ENCODE data around the gene YIF1A.

The YIF1A gene, protein sequence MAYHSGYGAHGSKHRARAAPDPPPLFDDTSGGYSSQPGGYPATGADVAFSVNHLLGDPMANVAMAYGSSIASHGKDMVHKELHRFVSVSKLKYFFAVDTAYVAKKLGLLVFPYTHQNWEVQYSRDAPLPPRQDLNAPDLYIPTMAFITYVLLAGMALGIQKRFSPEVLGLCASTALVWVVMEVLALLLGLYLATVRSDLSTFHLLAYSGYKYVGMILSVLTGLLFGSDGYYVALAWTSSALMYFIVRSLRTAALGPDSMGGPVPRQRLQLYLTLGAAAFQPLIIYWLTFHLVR

DNA sequence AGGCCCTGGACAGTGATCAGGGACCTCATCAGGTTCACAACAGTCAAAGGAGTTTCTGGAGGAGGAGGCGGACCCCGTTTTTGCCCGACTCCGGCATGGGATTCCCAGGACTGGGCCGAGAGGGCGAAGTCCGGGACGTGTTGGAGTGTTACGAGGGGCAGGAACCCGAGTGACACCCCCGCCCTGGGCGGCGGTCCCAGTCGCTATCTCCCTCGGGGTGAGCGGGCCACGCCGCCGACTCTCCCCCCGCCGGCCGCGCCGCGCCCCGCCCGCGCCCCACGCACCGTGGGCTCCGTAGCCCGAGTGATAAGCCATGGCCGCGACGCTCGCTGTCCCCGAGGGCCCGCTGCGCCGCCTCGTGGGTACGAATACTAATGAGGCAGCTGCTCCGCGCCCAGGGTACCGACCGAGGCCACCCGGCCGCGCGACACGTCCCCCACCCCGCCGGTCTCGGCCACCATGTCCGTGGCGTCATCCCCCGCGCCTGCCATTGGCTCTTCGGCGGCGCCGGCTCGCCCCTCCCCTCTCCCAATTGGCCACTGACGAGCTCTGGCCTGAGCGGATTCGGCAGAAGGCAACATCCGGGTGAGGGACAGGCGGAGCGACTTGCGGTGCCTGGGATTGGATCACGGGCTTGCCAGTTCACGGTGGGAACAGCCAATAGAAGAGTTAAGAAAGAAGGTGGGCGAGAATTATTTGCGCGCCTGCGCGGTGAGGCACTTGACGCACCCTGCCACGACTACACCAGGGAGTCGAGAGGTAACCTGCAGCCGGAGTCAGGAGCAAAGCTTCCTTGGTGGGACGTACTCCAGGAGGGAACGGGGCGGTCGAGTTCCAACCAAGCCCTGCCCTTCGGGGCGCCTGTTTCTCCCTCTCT is at the start of gene YIF1A:
TSS of gene YIF1A (minus strand) at position 473 of the 877 bp plus-strand sequence. CDS start at position 315, 158 bp downstream.
- peak; percentile 99 for DNase-seq

DNA sequence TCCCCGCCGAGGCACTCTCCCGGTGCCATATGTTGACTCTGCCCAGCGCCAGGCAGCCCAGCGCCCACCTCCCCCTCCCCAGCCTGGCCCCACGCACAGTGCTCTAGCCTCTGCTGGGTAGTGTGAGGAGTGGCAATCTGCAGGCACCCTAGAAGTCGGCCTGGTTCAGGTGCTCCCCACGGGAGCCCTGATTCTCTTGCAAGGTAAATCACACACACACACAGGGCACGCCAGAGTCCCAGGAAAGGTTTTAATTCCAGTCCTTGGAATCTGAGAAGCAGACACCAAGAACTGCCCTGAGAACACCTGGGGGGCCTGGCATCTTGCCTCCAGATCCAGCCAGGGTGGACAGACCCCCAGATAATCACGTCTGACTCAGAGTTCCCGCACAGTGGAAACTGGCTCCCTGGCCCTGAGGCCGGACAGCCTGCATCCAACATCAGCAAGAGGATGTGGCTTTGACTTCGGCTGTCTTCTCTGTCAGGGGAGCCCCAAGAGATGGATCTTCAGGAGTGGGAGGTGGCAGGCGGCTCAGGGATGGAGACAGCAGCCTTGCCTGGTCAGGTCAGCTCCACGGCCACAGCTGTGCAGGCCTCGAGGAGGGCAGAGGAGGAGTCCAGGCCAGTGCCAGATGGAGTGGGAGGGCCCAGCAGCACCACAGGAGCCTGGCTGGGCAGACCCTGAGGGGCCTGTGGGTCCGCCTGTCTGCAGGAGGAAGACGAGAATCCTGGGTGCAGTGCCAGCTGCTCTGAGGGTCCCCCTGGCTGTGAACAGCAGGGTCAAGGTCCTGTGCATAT is 48.4 kb upstream of the YIF1A start:
- no peak for DNase-seq

DNA sequence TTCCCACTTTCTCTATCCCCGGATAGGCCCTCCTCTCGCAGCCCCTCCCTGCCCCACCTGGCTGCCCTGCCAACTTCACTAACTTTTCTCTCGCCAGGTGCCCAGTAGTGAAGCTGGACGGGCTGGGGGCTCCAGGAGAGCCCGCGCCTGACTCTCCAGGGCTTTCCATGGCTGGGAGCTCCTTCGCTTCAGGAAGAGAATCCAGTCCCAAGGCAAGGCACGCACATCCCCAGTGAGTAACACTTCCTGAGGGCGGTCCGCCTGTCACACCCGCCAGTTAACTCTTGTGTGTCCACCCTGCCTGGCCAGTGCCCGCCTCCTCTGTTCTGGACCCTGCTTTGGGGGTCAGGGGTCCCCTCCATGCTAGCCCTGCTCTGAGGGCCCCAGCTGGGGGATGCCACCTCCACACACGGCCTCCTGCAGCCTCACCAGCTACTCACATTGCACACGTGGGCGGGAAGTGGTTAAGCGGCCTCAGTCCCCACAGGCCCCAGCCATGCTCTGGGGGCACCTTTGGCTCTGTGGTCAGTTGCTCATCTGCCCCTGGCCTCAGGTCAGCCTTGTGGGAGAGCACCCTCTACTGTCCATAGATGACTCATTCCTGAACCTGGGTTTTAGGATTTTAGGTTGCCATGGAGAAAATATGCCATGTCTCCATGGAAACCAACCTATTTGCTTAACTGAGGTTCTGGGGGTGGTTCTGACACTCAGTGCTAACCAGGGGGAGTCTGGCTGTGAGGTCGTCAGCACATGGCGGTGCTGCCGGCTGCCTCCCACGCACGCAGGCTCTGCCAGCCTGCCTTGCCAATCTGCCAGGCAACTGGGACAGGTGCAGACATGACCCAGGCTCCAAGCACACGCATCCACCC is 47.5 kb upstream of the YIF1A start, which contains the start of gene RIN1:
TSS of gene RIN1 (minus strand) at position 201 of the 869 bp plus-strand sequence. CDS start at position 169, 32 bp downstream.
- DNase-seq = peak; percentile 80

DNA sequence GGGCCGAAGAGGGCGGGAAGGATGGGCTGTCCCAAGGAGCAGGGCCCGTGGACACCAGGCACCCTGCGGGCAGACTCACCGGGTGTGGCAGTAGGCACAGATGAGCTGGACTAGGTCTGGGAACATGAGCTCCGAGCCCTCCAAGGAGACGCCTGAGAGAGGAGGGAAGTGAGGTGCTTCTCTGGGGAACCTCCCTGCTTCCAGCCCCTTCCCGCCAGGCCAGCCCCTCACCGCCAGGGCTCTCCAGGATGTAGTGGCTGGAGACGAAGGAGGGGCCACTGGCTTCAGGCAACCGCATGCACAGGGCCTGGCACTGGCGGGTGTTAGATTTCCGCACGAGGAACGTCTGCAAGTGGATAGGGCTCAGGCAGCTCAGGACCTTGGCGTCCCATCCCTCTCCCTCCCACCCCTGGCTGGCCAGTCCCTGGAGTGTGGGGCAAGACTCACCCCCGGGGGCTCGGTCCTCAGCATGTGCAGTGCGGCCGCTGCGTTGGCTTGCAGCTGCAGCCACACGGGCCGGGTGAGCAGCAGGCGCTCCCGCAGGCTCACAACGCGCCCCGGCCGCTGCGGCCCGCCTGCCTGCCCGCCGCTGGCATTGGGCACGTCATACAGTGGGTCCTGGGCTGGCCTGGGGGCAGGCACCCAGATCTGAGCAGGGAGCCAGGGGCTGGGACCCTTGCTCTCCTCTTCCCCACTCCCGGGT is 46.7 kb upstream of the YIF1A start:
- DNase-seq = peak; percentile 20

DNA sequence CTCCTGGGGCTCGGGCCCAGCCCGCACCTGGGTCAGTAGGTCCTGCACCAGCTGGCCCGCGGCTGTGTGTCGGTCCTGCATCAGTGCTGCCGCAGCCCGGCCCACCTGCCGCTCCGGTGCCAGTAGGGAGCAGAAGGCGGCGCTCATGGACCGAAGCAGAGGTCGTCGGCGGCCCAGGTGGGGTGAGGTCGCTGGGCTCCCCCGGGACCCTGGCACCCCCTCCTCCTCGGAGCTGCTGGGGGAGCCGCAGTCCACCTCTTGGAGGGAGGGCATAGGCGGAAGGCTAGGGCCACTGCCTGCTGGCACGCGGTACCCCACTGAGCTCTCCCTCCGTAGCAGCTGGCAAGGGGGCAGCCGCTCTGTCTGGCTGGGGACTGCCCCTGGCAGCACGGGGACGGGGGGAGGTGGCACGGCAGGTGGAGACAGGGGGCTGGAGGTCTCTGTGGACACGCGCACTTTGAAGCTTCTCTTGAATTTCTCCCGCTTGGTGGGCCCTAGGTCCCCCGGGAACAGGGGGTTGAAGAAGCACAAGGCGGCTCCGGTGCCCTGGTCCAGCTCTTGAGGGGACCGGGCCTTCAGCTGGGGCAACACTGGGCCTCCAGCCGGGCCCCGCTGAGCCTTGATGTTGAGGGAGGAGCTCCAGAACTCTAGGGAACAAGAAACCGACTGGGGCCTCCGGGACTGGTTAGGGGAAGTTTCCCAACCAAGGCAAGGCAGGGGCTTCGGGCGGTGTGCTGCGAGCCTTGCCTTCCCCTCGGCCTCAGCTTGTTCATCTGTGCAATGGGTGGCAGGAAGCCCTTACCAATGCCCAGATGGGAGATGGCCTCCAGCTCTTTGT is 45.9 kb upstream of the YIF1A start:
- peak; percentile 41 for DNase-seq

DNA sequence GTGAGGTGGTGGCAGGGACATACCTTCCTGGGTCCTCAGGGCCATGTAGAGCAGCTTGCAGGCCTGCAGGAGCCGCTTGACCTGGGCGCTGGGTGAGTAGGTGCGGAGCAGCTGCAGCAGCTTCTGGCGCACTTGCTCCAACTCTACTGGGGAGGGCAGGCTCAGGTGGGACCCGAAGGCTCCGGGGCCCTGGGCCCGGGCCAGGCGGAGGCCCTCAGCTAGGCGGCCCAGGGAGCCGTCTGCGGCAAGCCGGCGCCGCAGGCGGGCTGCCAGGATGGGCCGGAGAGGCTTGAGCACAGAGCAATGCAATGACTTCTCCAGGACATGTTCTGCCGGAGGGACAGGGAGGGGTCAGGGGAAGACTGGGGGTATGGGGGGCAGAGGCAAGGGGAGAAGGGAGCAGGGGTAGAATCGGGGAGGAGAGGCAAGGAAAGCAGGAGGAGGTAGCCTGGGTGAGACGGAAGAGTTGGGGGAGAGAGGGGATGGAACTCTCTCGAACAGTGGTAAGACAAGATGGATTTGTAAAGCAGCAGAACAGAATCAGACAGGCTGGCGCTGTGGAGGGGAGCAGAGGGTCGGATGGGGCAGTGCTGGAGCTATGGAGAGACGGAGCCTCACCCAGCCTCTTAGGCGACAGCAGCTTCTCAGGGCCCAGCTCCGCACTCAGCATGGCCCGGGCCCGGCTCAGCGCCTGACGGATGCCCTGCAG is 45.1 kb upstream of the YIF1A start:
- no peak for DNase-seq

DNA sequence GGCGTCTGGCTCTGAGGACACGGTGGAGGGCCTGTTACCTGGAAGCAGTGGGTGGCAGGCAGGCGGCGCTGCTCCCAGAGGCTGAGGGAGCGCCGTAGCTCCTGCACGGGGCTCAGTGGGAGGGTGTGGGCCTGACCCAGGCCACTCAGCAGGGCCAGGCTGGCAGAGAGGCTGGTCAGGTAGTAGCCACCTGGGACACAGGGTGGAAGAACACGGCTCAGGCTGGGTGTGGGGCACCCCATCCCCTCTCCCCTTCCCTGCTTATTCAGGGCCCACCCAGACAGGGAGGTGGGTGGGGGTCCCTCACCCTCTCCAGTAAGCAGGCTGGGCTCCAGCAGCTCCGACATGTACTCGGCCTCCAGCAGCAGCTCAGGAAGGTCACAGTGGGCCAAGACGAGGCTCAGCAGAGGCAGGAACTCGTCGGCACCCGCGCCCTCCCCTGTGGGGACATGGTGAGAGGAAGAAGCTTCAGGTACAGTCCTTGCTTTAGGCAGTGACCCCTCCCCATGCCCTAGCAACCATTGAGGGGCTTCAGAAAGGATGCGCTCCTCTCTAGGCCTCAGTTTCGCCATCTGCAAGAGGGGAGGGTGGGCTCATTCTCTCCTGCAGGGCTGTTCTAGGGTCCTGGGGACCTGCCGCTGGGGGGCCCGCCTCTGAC is 44.4 kb upstream of the YIF1A start:
- DNase-seq = no peak

DNA sequence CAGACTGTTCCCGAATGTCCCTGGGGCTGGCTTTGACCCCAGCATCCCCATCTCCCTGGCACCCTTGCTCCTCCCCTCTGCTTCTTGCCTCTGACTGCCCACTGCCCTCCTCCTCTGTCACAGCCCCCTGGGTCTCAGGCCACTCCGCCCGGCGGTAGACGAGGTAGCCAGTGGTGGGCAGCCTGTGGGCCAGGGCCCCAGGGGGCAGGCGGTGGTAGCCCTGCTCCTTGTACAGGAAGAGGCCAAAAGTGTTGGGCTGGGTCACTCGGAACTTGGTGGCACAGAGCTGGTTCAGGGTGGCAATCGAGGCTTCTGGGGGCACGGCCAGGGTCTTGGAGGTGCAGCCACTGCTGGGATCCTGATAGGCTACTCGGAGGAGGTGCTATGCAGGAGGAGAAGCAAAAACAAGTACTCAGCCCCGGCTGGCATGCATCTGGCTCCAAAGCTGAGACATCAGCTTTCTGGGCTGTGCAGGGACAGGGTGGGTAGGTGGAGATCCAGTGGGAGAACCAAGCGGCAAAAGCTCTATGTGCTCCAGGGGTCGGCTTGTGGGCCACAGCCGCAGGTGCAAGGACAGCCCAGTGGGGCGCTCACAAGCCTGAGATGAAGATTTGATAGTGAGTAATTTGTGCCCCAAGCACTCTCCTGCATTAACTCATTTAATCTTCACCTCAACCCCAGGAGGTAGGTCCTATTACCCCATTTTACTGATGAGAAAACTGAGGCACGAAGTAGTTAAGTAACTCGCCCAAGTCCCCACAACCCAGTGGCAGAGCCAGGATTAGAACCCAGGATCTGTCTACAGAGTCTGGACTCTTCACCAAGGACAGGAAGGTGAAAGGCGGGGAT is 43.7 kb upstream of the YIF1A start:
- DNase-seq = no peak

DNA sequence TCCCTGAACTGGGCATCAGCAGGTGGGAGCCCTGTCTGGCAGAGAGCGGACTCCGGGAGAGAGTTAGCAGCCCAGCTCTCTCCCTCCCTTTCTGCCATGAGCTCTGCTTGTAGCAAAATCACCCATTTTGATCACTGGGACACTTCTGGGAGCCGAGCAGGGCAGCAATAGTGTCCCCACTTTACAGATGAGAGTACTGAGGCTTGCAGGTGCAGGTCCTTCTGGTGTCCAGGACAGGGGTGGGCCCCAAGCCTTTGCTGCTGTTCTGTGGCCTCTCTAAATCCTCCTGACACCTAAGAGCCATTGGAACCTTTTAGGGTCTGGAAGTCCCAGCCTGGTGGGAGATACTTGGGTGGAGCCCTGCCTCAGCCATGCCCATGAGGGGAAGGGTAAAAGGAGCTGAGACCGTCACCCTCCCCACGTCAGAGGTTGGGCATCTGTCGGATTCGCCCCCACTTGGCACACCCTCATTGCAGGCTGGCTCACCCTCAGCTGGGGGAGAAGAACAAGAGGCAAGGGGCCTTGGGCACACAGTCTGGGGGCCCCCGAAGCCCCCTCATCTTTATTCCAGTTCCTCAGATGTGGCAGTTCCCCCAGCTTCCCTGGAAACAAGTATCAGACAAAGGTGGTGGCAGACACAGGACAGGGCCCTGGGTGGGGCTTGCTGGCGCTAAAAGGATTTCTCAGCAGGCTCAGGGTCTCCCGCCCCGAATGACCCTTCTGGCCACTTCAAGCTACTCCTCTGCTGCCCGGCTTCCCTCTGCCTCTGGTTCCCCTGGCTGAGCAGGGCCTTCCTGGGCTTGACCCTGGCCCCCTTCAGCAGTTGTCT is 42.8 kb upstream of the YIF1A start:
- DNase-seq = no peak

DNA sequence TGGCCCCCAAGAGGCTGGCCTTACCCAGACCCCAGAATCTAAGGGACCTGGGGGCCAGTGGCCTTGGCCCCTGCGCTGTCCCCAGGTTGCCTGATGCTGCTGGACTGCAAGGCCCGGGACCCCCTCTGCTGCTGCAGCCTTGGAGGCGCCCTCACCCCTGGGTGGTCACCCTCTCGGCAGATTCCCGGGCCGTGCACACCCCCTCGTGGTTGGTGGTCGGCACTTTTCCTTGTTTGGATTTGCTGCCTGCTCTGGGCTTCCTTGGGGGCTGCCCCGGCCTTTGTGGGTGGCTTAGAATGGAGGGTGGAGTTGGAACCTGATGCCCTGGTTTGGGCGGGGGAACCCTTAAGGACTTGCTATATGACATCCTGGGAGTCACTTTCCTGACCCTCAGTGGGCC is 42.0 kb upstream of the YIF1A start:
- no peak for DNase-seq

DNA sequence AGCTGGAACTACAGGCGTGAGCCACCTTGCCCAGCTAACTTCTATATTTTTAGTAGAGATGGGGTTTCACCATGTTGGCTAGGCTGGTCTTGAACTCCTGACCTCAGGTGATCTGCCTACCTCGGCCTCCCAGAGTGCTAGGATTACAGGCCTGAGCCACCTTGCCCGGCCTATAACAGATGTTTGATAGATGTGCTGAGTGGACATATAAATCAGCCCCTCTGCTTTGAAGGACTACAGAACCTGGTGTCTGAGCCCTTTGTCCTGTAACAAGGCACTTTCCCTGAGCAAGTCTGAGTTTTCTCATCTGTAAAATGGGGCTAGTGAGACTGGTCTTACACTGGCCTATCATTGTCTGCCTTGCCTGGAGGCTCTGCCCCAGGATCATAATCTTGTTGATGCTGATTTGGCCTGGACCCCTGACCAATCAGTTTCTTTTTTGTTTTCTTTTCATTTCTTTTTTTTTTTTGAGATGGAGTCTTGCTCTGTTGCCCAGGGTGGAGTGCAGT is 40.3 kb upstream of the YIF1A start:
- no peak for DNase-seq

DNA sequence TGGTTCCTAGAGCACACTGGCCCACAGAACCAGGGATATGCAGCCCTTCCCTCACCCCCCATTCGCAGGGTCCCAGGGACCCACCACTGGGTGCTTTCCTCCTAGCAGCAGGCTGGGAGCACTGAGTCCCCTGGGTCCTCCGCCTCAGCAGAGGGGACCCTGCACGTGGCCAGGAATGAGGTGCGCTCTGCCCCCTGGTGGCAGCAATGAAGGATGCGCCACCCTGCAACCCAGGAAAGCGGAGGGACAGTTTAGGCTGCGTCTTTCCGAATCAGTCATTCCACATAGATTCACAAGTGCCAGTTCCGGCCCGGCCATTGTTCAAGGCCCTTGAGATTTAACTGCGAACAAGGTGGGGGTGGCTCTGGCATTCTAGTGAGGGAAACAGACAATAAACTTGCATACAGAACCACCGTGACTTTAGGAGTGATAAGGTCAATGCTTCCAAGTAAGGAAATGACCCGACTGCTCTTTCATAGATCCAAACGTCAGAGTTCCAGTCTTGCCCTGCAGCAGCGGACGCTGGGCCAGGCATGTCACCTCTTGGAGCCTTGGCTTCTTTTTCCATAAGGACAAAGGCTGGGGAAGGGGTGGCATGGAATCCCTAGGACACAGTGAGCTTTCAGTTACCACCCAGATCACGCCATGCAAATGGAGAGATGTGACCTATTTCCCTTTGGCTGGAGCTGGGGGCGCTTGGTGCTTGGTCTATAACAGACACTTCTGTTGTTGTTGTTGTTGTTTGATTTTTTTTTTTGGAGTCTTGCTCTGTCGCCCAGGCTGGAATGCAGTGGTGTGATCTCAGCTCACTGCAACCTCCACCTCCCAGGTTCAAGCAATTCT is 39.6 kb upstream of the YIF1A start:
- peak; percentile 80 for DNase-seq

DNA sequence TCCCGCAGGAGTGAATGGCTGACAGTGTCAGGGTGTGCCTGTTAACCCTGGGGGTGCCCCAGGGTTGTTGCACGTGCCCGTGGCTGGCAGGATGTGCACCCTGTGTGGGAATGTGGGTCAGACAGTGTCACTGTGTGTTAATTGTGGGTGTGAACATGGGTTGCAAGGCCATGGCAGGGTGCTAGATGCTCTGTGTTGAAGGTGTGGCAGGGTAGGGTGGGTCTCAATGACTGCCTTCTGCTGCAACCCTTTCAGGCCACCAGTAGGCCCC is 39.0 kb upstream of the YIF1A start:
- DNase-seq = no peak

DNA sequence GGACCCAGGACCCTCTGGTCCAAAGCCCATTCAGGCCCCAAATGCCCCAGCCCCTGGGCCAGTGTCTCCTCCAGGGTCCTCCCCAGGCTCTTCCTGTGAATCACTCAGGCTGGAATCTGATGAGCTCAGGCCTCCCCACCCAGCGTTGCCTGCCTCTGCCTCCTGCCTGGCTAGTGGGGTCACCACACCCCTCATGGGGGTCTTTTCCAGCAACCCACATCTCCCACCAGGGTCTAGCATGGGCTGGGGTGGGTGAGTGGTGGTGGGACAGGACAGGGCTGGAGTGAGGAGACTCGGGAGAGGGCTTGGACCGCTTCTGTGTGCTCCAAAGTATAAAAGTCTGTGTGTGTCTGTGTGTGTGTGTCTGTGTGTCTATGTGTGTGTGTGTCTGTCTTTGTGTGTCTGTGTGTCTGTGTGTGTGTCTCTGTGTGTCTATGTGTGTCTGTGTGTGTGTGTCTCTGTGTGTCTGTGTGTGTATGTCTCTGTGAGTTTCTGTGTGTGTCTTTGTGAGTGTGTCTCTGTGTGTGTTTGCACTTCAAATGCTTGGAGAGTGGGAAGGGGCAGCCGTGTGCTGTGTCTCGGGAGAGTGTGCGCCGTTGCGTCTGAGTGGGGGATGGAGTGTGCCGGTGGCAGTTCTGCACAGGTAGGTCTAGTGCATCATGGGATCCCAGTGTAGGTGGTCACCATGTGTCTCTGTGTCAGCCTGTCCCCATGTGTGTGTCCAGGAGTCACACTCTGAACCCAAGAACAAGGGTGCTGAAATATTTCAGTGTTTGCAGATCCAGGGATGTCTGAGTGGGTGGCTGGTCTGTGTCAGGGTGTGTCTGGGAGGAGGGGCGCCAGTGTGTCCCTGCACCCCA is 38.5 kb upstream of the YIF1A start:
- no peak for DNase-seq
